GM23248 (cell line): ENCODE results near the gene FBN1.

ENCODE experiments used
- EZH2 ChIP-seq: fragments of 200-600 bp; sonication (generic); IDR thresholded peaks from 2 replicates; pipeline ENCODE4 v1.6.1; 2018; ENCODE audit warnings: antibody characterized with exemption, mild to moderate bottlenecking; ENCODE audit not compliant: insufficient read depth, poor library complexity, severe bottlenecking
- EZH2phosphoT487 ChIP-seq: fragments of 200-600 bp; sonication (generic); IDR thresholded peaks from 2 replicates; pipeline ENCODE4 v1.6.1; 2018; ENCODE audit warnings: antibody characterized with exemption, moderate library complexity, mild to moderate bottlenecking, low read depth; ENCODE audit not compliant: insufficient read depth

GRCh38 chr15:48392356-48392755 is 253.2 kb downstream of the FBN1 start:
- TF ChIP-seq EZH2phosphoT487 (no peak), EZH2 (no peak)
